ENCODE measurements around the gene MYBPHL.
"Not testable (repeated sequence)": the region's sequence is repeated elsewhere in the genome, so short reads cannot be mapped to it uniquely, and the experiment has no call there.

Gene MYBPHL

DNA sequence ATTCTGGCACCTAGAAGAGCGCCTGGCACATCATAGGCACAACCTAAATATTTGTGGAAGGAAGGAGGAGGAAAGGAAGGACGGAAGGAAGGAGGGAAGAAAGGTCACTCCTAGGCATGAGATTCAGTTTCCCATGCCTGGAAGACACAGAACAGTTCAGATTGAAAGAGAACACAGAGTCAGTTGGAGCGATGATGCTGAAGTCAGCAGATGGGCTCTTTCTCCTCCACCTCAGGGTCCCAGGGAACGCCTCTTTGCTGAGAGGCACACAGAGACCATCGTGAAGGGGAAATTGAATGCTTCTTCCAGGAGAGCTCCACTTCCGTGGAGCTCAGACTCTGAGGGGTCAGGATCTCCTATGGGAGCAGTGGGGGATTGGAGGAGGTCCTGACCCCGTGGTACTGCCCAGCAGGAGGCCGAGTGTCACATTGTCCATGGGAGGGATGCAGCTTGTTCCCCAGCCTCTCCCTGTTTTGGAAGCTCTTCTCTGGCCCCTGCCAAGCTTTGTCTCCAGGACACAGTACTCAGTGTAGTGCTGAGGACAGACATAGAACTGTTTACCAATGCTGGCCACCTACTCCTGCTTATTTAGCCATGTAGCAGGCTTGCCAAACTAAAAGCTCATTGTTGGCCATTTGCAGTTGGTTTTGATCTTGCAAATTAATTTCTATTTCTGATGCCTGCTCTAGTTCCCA is 2.4 kb downstream of the MYBPHL start:
- no peak for DNase-seq

DNA sequence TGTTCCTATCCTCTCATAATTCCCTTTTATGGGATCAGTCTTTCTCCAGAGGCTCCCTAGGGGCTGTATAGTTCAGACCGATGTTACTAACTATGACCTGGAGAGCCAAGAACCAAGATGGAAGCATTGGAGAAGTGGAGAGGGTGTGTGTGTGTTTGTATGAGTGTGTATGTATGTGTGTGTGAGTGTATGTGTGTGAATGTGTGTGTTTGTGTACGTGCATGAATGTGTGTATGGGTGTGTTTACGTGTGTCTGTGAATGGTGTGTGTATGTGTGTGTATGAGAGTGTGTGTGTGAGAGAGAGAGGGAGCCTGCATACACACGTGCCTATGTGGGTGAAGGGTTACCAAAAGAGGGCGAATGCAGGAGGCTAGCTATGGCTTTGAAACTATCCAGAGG is 4.9 kb downstream of the MYBPHL start:
- no peak for DNase-seq

- no peak for DNase-seq
These were observed 6.1 kb downstream of the MYBPHL start for GRCh38 chr1:109300650-109301151.

GRCh38 chr1:109299558-109300343 is 7.1 kb downstream of the MYBPHL start:
- DNase-seq: no peak

DNA sequence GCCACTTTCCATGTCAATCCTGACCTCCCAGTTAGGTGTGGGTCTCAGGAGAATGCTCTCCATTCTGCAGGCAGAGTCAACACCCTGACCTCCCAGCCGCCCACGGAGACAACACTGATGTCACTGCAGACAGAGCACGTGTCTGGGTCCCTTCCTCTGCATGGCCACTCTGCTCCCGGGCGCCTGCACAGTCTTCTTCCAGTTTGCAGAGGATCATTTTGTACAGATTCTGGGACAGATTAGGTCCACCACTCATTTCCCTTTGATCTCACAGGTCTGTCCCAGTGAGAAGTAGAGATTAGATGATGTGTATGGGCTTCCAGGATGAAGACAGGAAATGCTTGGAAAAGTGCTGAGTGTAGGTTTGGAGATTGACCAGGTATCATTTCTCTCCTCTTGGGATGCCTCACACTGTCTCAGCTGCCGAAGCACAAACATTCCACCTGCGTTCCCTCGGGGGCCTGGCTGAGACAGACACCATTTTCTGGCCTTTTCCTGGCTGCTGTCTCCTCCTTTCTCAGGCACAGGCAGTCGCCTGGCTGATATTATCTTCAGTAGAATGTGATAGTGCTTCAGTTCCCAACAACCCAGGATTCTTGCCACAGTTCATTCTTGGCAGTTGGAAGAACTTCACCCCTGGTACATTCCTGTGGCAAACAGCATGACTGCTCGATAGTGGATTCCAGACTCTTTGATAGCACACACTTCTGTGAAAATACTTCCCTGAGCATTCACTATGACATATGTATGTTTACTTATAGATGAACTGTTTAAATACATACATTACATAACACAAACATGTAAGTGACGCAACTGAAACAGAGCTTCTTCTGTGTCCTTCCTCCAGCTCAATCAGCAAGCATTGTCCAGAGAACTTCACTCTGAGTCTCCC is 7.9 kb downstream of the MYBPHL start:
- DNase-seq: no peak

DNA sequence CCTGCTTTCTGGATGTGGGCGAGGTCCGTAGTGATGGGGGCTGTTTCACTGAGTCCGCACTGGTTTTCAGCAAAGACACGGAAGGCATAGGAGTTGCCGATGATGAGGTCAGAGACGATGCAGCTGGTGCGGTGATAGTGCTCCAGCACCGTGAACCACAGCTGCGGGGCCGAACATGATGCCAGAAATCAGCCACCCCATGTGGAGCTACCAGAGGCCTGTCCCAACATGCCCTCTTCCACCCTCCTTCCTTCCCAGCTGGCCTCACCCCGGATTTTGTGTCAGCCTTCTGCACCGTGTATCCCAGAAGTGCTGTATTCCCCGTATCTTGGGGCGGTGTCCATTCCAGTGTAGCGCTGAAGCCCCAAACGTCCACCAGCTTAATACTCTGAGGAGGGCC is 10.0 kb downstream of the MYBPHL start:
- DNase-seq: no peak

DNA sequence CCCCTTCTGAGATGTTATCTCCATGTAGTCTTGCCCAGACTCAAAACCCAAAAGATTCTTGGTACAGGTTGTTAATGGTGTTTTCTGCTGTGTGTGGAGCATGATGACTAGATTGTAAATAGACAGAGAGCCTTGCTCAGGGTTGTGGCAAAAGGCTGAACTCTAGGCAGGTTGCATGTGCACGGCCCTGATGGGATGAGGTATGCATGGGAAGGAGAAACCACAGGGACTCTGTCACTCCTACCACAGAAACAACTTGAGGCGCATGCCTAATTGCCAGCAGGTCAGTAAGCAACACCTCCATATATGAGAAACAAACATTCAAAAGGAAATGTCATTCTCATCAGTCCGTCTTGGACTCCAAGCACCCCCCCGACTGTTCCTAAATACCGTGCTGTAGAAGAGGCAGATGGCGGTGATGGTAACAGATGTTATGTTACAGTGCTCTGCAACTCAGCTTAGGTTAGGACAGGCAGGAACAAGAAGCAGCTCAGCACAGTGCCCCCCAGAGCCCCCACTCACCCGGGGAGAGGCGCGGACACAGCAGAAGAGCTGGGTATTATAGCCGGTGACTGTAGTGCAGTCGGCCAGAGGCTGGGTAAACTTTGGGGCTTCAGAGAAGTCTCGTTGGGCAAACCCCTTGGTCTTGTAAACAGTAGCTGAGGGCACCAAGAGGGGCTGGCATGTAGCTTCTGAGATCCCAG is 10.9 kb downstream of the MYBPHL start:
- DNase-seq: no peak

- no peak for DNase-seq
These were observed 12.3 kb downstream of the MYBPHL start for GRCh38 chr1:109294481-109294880.

GRCh38 chr1:109293026-109293425 is 13.8 kb downstream of the MYBPHL start:
- no peak for DNase-seq

- no peak for DNase-seq
These were observed 14.4 kb downstream of the MYBPHL start for GRCh38 chr1:109292364-109292763.

GRCh38 chr1:109290998-109291397 is 15.8 kb downstream of the MYBPHL start:
- no peak for DNase-seq

DNA sequence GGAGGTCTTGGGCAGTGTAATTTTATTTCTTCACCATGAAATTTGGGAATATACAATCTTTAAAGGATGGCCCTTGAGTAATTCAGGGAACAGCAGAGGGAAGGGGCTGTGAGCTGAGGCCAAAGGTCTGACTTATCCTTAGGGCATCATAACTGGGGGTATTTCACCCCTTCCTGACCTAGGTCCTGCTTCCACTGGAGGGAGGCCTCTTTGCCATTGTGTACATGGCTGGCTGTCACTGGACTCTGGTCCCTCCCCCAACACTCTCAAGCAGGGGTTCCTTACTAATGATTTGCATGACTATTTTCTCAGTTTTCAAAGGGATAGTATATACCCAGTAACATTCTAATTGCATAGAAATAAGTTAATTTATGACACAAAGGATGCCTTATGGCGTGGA is 16.7 kb downstream of the MYBPHL start:
- no peak for DNase-seq

DNA sequence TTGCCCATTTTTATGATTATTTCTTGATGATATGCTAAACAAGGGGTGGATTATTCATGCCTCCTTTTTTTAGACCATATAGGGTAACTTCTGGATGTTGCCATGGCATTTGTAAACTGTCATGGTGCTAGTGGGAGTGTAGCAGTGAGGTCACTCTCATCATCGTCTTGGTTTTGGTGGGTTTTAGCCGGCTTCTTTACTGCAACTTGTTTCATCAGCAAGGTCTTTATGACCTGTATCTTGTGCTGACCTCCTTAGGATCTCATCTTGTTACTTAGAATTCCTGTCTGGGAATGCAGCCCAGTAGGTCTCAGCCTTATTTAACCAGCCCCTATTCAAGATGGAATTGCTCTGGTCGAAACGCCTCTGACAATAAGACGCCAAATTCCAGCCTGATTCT is 20.0 kb downstream of the MYBPHL start:
- not testable (repeated sequence) for DNase-seq

DNA sequence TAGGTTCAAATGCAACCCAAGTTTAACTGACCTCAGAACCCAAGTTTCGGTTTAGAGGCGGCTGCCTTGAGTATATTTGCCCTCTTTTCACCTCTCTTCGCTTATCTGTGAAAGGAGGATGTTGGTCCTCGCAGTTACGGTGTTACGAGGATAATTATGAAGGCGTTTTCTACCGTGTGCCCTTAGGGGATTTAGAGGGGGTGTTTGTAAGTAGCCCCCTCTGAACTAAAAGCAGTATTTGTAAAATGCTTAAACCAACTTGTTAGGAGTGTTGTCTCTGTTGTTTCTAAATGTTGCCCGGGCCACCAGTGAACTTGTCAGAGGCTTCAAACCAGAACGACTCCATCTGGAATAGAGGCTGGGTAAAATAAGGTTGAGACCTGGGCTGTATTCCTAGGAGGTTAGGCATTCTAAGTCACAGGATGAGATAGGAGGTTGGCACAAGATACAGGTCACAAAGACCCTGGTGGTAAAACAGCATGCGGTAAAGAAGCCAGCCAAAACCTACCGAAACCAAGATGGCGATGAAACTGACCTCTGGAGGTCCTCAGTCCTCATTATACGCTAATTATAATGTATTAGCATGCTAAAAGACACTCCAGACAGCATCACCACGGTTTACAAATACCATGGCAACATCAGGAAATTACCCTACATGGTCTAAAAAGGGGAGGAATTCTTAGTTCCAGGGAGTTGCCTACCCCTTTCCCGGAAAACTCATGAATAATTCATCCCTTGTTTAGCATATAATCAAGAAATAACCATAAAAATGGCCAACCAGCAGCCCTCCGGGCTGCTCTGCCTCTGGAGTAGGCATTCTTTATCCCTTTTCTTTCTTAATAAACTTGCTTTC is 22.8 kb downstream of the MYBPHL start:
- no peak for DNase-seq

GRCh38 chr1:109282952-109283747 is 23.7 kb downstream of the MYBPHL start, which contains the start of gene PSRC1:
Gene PSRC1, minus strand, starts transcription at chr1:109283145.
- DNase-seq: peak; percentile 96

DNA sequence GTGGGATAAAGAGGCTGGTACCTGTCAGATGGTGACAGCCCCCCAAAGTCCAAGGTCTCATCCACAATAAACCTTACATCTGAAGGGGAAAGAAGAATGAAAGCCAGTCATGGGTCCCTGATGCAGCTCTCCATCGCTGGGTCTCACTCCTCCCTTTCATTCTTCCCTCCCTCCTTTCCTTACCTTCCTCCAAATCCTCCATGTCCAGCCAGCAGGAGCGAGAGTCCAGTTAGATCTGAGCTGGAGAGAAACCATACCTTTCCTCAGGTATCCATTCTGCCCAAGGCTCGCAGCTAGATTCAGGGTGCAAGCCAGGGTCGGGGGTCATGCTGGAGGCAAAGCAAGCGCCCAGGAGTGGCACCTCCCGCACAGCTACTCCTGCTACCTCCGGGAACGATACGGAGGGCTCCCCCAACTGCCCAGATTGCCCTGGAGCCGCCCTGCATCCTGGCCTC is 24.3 kb downstream of the MYBPHL start:
- no peak for DNase-seq

DNA sequence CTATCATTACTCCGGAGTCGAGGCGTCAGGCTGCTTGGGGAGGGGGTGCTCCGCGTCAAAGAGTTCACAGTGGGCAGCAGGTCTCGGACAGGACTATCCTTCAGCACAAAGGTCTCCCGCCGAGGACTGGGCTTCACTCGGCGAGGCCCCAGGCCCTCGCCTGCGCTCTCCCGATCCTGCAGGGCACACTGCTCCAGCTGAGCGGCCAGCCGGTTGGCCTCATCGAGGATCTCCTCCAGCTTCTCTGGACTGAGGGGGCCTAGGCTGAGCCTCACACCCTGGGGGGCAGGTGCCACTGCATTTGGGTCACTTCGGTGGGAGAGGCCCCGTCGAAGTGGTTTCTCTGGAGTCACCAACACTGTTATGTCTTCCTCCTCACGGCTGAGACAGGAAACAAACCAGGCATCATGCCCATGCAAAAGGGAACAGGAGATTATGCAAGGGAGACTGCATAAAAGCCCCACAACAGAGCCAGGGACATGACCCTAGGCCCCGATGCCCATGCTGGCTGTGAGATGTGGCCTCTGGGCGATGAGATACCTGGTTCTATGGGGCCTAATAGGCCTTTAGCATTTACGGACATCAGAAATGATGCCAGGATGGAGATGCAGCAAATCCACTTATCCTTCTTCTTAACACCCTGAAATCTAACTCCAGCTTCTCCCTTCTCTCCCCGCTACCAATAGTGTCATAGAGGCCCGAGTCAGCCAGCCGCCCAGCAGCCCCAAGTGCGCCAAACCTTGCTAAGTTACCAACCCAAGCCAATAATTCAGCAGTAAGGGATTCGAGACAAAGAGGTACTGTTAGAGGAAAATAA is 24.9 kb downstream of the MYBPHL start:
- no peak for DNase-seq

DNA sequence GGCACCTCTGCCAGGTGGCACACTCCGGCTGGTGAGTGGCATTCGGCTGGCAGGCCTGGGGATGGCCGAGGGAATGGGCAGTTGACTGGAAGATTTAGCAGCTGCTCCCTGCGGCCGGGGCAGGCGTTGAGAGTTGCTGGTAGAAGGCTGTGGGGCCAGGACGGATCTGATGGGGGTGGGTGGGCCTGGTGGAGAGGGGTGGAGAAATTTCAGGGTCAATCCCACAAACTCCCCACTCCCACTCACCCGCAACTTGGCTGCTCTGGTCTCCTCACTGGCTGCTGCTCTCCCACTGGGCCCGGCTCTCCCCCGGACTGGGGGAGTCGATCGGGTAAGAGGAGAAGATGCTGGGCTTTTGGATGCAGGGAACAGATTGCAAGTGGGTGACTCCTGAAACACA is 25.9 kb downstream of the MYBPHL start:
- no peak for DNase-seq

DNA sequence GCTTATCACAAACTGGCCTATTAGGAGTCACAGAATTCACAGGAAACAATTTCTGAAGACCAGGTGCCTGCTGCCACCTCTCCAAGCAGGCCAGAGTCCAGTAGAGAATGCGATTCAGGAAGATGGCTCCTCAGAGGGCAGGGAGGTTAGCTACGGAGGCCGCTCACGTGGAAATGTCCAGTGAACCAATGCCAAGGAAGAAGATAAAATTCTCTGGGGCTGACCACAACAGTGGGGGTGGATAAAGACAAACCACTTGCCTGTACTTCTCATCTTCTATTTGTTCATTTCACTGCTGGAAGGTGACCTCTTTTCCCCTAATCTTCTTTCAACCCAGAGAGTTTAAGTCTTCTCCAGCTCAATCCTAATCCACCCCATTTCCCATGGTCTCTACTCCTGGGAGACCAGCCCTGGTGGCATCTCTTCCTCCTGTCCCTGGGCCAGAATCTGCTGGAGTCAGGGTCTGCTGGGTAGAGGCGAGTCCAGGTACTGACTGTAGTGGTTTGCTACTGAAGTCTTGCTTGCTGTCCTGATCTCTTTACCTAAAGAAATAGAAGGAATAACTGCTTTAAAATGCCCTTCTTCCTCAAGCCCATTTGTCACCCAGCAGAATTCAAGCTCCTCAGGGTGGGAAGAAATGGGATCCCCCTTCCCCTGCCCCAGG is 27.1 kb downstream of the MYBPHL start:
- DNase-seq: no peak

Measured in activated CD8-positive, alpha-beta memory T cell treated with anti-CD3 and anti-CD28 coated beads for 24 hours (primary cell).